ENCODE data around the gene HOXA10.

GRCh38 chr7:27123477-27124053, 50.6 kb downstream of the HOXA10 start:
- TF ChIP-seq POLR2AphosphoS5 (IDR thresholded peaks at IDR 0.05) (no peak), CTCF (IDR thresholded peaks at IDR 0.05) (no peak)

Measured in breast epithelium (tissue), 3 donors.